Measurements from ENCODE around the gene AFF1. TPM values are rescaled to one million over a fixed set of nuclear protein-coding genes. Genes with fewer than 3 reads are reported as not detected.
"Not testable (repeated sequence)": the region's sequence is repeated elsewhere in the genome, so short reads cannot be mapped to it uniquely, and the experiment has no call there.

AFF1 gene
- total RNA-seq, 1 experiment from 2014 or later = 22.6 TPM

DNA sequence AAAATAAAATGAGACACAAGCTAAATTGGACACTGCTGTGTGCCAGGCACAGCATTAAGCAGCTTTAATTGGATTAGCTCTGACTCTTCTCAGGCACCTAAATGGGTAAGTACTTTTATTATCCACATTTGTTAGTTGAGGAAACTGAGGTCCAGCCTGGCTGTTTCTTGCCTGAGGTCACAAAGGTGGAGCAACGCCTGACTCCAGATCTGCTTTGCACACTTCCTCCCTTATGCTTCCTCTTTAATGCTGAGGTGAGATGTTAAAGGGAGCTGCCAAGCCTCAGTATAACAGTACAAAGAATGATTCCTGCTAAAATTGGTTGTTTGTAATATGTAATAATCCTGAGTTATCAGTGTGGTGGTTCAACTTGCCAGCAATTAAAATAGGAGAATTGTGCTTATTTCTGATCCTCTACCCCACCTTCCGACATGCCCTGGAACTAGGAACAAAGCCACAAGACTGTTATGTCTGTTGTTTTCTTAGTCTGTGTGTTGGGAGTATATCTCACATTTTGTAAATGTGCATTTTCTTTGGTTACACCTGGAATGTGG lies 74.4 kb downstream of the AFF1 start:
- DNase-seq (ENCODE audit: low spot score) = no peak

DNA sequence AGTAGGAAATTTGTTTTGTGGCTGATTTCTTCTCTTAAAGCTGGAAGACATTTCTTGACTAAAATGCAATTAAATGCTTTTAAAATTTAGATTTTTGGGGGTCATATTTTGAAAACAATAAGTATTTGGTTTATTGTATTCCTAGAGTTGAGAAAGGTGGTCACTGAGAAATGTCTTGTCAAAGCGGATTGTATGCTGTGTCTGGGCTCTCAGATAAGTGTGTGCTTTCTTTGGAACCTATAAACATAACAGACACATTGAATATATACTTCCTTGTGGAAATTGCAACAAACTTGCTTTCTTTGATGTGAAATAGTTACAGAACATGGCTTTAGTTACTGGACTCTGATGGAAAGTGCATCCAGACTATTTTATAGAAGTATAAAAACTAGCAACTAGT lies 75.4 kb downstream of the AFF1 start:
- DNase-seq (ENCODE audit: low spot score) = no peak

DNA sequence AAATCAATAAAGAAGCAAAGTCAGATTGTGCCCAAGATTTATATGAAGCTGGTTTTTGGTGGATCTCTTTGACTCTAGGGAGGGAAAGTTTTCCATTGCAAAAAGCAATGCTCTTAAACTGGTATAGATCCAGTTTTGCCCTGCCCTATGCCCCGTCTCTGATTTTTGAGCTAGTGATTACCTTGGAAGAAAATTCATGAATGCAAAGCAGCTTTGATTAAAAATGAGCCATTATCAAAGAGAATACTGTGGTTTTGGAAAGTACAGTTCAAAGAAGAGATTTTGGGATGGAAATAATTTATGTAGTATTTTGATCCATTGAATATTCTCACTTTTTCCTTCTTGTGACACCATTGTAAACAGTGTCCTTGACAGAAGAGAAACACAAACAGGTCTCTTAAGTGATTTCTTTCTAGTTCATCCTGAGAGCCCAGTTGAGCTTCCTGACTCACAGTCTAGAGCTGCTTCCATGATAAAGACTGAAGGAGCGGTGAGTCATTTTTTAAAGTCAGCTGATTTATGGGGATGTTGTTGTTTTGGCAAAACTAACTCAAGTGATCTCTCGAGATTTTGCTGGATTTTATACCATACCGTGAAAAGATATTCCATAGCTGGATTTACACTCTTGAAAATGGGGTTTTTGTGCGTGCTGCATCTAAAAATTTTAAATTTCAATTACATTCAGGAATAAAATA lies 76.7 kb downstream of the AFF1 start:
- DNase-seq (ENCODE audit: low spot score) = peak; percentile 80

DNA sequence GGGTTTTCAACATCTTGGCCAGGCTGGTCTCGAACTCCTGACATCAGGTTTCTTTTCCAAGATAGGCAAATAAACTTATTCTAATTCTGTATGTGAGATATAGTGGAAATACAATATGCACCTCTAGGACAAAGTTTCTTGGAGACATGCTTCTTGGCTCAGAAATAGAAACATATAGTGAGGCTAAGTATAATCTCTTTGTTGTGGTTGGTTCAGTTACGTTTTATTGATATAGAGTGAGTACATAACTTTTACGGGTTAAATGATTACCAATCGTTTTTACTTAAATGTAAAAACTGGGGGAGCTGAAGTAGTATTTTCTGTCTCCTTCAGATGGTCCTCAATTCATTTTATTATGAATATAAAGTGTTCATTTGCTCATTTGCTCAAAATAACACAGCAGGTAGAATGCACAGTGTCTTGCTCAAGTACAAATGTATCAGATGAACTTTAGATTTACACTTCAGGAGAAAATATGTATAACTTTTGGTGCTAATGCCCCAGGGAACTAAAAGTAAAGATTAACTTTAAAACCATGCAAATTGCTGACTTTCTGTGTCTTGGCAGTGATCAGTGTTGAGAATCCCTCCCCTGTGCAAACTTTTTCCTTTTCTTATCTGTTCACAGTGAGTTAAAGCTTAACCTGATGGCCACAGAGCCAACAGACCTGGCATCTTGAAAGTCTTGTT lies 77.6 kb downstream of the AFF1 start:
- peak; percentile 72 for DNase-seq (ENCODE audit: low spot score)

DNA sequence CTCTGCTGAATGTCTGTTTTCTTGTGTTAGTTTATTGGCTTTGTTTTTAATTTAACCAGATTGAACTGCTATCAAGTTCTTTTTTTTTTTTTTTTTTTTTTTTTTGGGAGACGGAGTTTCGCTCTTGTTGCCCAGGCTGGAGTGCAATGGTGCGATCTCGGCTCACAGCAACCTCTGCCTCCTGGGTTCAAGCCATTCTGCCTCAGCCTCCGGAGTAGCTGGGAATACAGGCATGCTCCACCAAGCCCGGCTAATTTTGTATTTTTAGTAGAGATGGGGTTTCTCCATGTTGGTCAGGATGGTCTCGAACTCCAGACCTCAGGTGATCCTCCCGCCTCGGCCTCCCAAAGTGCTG lies 78.1 kb downstream of the AFF1 start:
- not testable (repeated sequence) for DNase-seq (ENCODE audit: low spot score)

DNA sequence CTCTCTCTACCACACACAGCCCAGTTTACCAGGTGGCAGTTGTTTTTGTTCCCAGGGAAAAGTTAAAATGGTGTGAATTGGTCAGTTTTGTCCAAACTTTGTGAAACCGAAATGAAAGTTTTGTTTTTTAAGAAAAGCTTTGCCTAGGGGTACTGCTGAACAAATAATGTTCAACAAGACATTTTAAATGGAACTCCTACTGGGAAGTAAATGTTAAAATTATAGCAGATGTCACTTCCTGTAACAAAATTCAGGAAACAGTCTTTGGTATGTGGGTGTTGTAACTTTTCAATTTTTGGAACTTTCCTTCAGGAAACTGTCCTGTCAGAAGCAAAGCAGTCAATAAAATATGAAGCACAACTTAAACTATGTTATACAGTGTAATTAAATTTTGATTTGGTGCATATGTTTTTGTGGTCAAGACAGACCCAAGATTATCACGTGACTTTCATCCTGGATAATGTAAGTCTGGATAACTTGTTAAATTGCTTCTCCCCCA lies 79.5 kb downstream of the AFF1 start:
- peak; percentile 19 for DNase-seq (ENCODE audit: low spot score)

DNA sequence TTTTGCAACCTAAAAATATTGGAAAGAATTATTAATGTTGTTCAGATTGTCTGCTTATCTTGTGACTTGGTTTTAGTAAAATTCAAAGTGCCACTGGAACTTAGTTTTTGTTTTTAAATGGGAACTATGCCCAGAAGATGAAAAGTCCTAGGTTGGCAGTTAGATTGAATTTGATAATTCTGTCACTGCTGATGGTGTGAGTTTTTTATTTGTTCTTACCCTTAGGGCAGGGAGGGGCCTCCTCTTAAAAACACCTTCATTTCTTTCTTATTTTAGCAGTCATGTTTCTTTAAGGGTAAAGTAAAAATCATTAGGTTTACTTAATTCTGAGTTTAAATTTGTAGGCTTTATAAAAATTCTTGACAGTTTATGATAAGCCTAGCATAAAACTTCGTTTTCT lies 80.6 kb downstream of the AFF1 start:
- DNase-seq (ENCODE audit: low spot score) = no peak

DNA sequence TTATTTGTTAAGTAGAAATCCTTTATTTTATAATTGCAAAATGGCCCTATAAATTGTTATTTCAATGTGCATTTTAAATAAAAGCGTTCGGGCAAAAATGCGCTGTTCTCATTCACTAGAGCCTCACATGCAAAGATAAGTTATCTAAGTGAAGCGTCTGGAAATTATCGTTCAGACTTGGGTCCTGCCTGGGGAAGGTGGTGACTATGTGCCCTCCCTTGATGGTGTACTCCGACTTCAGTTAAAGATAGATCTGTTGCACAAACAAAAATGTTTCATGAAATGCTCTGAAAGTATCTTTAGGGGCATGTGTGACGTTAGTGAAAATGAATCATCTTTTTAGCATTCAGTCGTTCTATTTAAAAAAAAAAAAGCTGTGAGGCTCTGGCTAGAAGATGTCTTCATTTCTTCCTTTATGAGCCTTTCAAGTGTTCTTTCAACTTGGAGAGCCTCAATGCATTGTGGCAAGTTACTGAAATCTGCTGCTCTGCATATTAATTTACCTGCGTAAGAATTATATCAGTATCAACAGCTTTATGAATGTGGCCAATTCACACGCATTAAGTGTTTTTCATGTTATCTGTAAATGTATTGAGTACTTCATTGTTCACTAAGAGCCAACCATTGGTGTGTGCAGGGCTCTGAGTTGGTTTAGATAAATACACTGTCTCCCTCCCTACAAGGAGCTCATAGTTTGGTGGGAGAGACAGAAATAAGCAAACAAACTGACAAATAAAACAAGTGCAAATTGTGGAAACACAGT lies 83.0 kb downstream of the AFF1 start:
- no peak for DNase-seq (ENCODE audit: low spot score)

DNA sequence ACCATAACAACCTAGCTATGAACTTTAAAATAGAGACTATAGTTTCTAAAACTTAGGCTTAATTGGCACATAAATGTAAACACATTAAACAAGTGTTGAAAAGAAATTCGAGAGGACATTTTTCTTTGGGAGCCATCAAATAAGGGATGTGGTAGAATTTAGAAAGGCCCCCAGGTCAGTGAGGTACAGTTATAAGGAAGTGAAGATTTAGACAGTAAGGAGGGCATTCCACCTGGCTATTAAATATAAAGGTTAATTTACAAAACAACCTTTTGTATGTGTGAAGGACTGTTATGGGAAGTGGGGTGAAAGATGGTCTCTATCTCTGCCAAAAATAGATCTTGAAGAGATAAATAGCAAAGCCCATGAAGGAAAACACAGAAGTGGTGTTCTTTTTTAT lies 83.9 kb downstream of the AFF1 start:
- no peak for DNase-seq (ENCODE audit: low spot score)

DNA sequence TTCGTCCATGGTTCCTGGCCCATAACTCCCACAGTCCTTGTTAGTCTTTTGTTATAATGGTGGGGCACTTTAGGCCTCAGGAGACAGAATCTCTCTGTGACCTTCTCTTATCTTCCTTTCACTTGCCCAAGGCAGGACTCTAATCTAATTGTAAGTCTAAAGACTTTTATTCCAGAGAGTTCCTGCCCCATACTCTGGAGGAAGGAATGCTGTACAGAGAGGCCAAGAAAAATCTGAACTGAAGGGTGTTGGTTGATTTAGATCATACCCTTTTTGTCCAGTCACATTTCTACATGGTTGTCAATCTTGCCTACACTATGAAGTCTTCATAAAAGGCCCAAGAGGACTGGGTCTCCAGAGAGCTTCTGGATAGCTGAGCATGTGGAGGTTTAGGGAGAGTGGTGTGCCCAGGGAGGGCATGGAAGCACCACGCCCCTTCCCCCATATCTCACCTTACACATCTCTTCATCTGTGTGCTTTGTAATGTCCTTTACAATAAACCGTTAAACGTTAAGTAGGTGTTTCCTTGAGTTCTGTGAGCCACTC lies 84.5 kb downstream of the AFF1 start:
- no peak for DNase-seq (ENCODE audit: low spot score)

DNA sequence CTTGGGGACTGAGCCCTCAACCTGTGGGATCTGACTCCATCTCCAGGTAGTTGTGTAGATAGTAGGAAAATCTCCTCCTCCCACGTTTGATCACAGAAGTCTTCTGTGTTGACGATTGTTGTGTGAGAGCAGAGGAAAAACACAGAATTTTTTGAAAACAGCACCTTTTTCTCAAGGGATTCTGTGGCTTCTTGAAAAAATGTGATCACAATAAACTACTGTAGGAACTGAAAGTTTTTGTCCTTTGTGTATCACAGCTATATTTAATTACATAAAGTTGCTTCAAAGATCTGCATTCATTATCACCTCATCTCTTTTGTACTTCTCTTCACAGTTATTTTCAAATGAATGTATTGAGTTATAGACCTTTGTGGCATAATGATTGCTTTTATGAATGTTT lies 85.1 kb downstream of the AFF1 start:
- DNase-seq (ENCODE audit: low spot score) = no peak

DNA sequence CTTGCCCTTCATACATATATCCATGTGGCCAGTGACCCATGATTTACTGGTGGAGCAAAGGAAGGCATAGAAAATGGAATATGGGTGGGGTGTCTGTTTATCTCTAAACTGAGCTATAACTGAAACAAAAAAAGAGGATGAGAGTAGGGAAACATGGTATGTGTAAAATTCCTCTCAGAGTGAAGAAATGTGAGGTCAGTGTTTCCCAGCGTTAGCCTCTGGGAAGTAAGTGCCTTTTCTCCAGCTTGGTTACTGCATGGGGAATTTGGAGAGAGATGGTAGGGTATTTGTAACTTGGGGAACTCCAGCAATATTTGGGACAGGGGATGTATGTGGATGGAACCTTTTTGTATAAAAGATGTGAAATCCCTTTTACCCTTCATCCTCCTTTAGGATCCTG lies 89.4 kb downstream of the AFF1 start:
- no peak for DNase-seq (ENCODE audit: low spot score)

DNA sequence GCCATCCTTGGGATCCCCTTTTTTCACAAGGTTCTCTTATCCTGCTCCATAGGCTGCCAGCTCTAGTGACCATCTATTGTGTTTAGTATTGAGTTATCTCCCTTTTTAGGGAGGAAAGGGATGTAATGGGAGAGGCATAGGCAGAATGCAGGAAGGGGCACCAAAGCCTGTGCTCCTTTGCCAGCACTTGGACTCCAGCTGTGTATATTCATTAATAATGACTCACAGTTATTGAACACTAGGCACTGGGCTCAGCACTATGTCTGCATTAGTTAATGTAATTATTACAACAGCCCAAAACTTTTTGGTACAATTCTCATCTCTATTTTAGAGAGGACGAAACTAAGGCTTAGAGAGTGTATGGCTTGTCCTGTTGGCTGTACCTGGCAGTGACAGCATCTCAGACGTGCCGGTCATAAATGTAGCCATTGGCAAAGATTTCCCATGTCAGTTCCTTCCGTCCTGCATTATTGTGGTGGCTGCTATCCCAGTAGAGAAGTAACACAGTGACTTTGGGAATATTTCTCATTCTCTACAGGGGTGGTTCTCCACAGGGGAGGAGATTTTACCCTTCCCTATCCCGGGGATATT lies 90.3 kb downstream of the AFF1 start:
- no peak for DNase-seq (ENCODE audit: low spot score)

DNA sequence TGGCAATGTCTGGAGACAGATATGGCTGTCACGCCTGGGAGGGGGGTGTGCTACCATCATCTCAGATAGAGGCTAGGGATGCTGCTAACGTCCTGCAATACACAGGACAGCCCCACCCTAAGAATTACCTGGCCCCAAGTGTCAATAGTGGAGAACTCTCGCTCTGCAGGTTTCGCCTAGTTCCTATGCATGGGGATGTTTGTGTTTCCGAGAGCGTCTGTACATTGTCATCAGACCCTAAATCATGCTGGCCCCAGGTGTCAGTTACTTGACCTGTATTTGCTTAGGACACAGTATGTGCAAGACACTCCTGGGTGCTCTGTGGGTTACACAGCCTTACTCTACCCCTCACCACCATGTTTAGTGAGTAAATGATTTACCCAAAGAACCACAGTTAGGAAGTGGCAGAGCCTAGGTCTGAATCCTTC lies 90.8 kb downstream of the AFF1 start:
- peak; percentile 88 for DNase-seq (ENCODE audit: low spot score)

DNA sequence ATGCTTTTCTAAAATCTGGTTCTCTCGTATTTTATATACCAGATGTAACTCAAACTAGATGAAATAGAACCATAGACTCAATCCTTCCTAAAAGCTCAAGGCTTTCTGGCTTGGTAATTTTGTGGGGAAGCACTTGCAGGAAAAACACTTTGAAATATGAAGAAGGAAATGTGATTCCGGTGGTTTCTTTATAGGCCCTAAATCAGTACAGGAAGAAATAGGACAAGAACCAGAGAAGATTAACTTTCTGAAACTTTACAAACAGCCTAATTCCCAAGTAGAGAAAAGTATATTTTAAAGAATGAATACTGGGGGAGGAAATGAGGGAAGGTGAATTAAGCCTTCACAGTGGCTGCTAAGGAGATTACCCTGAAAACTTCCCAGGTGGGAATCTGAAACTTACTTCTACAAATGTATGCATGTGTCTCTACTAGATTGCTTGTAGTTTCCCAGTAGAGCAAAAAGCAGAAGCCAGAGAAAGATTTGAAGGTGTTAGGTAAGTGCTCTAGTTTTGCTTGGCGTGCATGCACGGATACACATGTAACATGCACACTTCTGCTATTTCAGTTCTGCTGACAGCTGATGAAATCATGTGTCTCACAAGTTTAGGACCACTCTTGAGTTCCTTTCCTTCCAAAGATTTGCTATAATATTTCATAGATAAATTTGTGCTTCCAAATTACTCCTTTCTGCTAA lies 92.1 kb downstream of the AFF1 start:
- DNase-seq (ENCODE audit: low spot score) = no peak

DNA sequence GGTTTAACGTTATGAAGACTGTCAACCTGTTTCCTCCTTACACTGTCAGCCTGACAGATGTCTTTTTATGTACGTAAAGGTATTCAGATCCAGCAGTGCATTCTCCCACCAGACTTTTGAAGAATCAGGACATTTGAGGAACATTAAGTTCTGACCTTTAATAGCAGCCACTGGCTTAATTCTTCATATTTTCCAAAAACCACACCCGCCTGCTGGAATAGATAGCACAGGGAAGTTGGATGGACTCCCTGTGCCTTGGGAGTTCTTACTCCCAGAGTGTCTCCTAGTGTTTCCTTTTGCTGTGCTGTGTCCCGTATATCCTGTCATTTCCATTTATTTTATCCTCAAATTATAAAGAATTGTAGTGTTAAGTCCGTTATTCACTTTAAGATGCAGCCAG lies 94.5 kb downstream of the AFF1 start:
- DNase-seq (ENCODE audit: low spot score) = no peak

DNA sequence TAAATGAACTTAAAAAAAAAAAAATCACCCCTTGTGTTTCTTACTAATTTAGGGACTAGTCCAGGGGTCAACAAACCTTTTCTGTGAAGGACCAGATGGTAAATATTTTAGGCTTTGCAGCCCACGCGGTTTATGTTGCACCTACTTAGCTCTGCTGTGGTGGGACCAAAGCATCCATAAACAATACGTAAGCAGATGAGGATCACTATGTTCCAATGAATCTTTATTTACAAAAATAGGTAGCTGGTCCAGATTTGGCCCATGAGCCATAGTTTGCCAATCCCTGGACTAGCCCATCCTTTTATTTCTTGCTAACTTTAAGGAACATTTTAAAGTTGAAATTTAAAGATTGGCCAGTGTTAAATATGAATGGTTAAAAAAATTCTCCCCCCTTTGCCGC lies 95.3 kb downstream of the AFF1 start:
- no peak for DNase-seq (ENCODE audit: low spot score)

DNA sequence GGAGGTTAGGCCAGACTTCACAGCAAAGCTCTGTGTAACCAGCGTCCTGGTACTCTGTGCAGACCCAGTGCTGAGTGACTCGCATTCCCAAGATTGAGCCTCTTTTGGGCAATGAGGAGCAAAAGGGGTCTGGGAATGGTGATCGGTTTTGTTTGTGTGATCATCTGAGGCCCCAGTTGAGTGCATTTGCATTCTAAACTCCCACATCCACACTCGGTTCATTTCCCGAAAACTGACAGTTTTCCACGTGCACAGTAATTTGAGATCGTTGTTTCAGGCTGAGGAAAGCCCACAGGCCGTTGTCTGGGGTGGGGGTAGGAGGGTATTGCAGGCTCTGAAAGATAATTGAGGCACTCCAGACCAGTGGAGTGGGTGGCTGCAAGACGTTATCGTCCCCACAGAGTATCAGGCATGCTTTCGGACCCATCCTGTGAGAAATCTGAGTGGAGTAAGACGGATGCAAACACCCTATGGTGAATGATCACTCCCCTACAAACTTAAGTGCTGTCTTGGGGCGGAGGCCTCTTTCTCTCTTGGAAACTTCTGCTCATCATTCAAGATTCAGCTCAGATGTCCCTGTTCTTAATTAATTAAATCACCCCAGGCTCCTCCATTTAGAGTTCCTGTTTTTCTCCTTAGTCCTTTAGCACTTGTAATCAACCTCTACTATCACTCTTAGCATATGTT lies 96.1 kb downstream of the AFF1 start:
- no peak for DNase-seq (ENCODE audit: low spot score)

DNA sequence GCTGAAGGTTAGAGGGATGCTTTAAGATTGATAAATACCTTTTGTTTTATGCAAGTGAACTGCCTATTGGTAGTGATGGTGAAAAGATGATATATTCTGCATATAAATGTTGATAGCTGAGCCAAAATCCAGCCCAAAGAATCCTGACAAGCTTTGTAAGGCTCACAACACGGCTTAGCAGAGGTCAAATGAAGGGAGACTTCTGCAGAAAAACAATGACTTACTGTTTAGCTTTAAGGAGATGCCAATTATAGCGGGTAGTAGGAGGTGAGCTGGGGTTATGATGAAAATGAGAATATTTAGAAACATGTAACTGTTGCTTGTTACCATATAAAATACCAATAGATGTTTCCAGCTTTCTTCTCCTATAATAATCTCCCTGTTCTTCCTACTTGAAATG lies 97.1 kb downstream of the AFF1 start:
- no peak for DNase-seq (ENCODE audit: low spot score)

DNA sequence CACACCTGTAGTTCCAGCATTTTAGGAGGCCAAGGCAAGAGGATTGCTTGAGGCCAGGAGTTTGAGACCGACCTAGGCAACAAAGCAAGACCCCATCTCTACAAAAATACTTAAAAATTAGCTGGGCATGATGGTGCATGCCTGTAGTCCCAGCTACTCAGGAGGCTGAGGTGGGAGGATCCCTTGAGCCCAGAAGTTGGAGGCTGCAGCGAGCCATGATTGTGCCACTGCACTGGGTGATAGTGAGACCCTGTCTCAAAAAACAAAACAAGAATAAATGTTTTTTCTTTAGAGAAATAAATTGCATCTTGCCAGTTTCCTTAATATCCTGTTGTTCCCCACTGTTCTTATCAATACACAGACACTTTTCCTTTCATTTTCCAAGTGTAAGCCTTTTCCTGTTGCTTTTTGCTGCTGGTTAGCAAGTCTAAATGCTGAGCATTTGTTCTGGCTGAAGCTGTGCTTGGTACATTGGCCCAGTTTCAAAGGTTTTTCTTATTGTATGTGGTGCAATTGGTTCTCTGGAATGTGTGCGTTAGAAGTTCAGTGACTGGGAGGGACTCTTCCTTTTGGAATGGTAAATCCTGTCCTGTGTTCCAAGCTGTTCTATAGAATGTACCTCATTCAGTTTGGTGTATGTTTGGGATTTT lies 98.2 kb downstream of the AFF1 start:
- DNase-seq (ENCODE audit: low spot score) = peak; percentile 28
